Frontal cortex (tissue), 4 donors: ENCODE data around the gene FAM124A. TPM values are rescaled to one million over a fixed set of nuclear protein-coding genes. Genes with fewer than 3 reads are reported as not detected.

Source experiments
- DNase-seq, 2 donors: peaks; one replicate each; pipeline ENCODE4 v3.0.0; 2012; ENCODE audit warnings: low spot score in 2 of 2
- FAIRE-seq: peaks from 2 replicates; lab custom pipeline; 2012; peaks lifted over from hg19 to GRCh38; lab: Jason Lieb, UNC
- total RNA-seq: library from RNA; depleted of rRNA; stranded (reverse); fragments of >200 nt; gene quantifications from one replicate; pipeline ENCODE4 v1.2.3, GENCODE V29; 2014
- donor health status: control.
- donor health status: control.
- donor health status: control.

FAM124A gene
- total RNA-seq, 1 donor from 2014 or later, result 8.6 TPM

DNA sequence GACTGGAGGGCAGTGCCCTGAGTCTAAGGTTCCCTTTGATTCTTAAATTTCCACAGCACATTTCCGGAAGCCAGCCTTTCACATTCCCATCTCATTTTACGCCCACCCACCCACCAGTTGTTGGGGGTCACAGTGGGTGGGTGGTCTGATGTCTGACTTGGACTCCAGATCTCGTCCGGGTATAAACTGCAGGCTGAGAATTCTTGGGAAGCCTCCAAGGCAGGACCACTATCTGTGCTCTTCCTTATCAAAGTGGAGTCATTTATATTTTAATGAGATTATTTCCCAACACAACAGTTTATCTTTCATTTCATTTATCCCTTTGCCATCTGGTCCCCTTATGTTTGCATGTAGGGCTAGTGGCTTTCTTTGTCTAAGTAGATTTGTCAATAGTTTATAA, 3.6 kb upstream of the FAM124A start:
- DNase-seq (no peak), FAIRE-seq (no peak)

DNA sequence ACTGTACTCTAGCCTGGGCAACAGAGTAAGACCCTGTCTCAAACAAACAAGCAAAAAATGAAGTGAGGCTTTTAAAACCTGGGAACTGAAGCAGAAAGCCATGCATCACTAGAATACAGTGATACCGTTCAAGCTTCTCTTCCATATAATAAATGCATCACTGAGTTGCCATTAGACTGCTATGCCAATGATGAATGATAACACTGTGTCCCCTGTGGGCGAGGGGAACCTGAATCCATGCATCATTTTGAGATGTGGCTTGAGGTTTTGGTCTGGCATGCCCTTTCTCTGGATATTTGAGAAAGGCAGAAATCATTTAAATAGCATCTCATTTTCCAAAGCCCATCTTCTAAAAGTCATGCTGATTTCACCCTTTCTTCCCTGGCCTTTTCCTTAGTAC, 1.5 kb upstream of the FAM124A start:
- FAIRE-seq, result no peak

DNA sequence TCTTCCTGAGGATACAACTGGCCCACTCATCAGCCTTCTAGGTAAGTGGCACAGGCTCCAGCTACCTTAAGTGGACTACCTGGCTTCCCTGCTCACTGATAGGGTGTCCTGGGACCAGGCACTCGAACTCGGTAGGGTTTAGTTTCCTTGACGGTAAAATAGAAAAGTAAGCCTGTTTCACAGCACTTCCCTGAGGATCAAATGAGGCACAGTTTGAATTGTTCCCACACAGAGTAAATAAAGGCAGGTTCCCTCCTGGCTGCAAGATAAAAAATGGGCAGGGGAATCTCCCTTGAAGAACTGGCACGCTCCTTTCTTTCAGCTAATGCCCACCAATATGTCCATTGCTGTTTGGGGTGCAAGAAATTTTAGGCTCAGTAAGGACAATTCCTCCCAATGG, 1.1 kb upstream of the FAM124A start:
- FAIRE-seq, result no peak
- no peak for DNase-seq

More for the DNA sequence above, 1.5 kb upstream of the FAM124A start:
- no peak for DNase-seq

DNA sequence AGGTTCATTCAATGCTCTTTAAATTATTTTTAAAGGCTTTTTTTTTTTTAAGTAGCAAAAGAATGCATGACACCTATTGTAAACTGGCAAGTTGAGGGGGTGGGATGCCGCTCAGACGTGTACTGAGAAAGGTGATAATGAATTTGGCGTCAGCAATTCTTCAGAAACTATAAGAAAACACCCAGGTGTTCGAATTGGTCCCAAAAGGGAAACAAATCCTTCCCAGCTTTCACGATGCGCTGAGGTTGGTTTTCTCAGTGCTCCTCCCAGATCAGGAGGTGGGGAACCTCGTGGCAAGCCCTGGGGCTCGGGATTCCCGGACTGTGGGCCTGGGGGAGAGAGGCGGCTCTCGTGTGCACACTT, 543 bp upstream of the FAM124A start:
- DNase-seq, result peak in 1 of 2 donors; percentile 14
- no peak for FAIRE-seq

- FAIRE-seq, result no peak
- peak in 1 of 2 donors; percentile 22 for DNase-seq
Observed at GRCh38 chr13:51222686-51223559, 725 bp downstream of the FAM124A start.

- DNase-seq (peak; percentile 38 to 60), FAIRE-seq (no peak)
Observed at GRCh38 chr13:51223560-51224270, 1.5 kb downstream of the FAM124A start.

- FAIRE-seq (no peak), DNase-seq (no peak)
Observed at GRCh38 chr13:51225029-51225428, 2.8 kb downstream of the FAM124A start.

DNA sequence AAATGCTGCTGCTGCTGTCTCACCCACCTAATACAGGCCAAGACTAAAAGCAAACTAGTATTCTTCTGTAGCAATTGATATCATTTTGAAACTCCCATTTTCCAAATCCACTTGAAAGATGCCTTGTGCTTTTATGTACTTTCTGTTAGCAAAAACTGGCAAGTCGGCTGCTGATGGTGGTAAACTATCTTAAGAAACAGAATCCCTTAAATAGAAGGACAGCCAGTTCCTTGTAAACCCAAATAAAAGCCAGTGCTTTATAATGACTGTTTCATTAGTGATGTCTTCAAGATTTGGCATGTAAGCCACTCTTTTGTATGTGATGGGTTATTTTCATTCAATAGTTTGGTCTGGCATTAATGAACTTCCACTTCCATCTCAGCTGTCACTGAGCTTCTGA, 5.2 kb downstream of the FAM124A start:
- FAIRE-seq (no peak), DNase-seq (no peak)

DNA sequence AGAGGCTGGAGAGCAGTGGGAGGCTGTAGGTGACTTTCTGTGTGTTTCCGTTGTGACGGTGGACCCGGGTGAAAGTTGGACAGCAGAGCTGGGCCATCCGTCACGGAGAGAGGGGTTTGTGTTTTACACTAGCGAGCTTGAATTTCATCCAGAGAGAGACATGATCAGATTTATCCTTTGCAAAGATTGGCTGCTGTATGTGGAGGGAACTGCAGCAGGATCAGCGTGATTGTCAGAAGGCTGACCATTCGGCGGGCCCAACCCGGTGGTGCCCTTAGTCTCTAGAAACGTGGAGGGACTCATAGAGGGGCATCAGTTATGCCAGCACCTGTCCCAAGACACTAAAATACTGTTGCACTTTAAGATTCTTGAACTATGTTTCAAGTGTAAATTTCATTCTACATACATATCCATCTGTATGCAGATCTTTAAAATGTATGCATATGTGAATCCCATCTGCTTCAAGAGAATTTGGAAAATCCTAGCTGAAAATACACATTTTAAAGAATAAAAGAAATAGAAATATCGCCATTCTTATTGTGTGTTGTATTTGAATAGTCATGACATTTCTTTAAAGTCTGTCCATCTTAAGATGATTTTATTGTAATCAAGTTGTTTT, 7.0 kb downstream of the FAM124A start:
- FAIRE-seq, result no peak
- DNase-seq, result no peak

DNA sequence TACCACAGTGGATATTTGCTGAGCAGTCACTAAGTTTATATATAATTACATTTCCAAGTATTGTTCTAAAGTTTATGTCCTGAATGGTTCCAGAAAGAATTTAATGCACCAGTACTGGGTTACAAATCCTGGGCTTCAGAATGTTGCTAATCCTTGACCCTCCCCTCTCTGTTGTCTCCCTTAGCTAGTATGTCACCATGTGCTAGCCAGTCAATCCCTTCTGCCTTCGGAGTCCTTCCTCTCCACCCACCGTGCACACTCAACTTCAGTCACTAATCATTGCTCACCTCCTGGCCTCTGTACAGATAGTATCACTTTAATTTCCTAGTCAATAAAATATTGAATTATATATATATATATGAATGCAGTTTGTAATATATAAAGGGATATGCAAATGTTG, 7.5 kb downstream of the FAM124A start:
- DNase-seq (no peak), FAIRE-seq (no peak)

DNA sequence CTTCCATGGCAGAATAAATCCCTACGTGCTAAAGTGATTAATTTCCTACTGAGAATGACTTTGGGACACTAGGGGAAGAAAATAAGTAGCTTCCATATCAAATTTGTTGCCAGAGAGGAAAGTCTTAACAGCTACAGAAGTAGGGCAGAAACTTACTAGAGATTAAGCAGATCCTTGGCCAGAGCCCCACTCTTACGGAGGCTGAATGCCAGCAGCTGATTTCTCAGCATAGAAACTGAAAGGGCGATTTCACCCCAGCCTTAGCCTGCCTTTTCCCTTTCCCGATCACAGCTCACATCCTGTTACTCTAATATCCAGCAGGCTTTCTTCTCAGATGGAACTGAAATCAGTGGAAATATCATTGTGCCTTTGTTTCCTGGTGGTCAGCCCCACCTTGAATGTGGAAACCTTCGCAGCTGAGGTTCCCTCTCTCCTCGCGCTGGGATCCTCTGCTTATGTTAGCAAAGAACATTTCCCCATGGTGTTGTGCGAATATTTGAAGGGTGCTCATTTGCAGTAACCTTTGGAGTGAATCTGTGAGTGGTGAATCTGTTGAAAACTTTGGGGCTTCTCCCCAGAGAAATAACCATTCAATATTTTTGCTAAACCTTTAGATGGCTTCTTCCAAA, 8.4 kb downstream of the FAM124A start:
- FAIRE-seq (no peak), DNase-seq (no peak)

DNA sequence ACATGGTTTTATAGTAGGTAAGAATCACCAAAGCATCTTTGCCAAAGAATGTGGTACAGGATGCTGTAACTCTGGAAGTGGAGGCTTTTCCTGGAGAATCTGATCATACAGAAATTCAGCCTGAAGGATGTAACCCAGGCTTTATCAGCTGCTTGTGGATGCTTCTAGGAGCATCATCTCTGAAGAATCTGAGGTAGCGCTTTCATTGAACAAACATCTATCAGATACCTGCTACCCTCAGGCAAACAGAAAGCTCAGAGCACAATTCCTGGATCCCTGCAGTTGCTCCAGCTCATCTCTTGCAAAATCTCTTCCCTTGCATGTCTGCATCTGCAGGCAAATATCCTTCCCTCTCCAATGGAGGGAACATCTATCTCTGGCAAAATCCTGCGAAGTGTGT, 9.3 kb downstream of the FAM124A start:
- FAIRE-seq (no peak), DNase-seq (no peak)

GRCh38 chr13:51232328-51232727, 10.1 kb downstream of the FAM124A start:
- FAIRE-seq (no peak), DNase-seq (no peak)

DNA sequence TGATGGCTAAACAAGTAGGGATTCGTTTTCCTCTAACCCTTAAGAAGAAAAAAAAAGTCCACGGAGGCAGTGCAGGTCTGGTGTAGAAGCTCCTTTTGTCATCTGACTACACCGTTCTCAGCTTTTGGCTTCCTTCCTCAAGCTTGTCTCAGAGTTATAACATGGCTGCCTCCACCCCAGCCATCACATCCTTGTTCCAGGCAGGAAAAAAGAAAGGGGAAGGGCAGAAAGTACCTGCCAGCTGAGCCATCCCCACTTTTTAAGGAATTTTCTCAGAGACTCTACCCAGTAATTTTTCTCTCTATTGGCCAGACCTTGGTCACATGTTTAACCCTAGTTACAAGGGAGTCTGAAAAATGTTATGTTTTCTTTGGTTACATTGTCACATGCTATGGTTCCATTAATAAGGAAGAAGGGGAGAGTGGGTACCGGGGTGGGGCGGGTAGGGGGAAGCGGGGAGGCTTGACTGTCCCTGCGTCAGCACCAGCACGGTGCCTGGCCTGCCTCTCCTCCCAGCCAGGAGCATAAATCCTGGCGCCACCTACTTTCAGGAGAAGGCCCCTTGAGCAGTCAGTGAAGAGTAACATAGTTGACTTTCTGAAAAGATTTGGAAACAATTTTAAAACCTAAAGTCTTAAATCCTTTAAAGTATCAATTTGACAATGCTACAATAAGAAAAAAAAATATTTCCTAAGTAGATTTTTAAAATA, 11.1 kb downstream of the FAM124A start:
- FAIRE-seq, result no peak
- DNase-seq, result no peak

DNA sequence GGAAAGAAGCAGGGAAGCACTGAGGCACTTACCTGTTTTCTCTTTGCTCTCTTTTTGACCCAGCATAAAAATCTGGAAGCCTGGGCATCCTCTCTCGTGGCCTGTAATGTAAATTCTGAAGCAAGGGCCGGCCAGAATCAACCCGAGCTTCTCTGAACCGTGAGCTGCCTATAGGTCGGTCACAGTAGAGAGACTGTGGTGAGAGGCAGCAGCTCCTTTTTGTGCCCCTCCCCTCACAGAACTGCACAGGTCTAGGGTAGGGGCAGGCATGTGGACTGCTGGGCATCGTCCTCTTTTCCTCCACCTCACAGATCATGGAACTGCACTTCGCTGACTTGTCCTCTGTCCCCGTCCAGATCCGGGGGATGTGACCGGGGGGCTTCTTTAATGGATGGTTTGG, 12.5 kb downstream of the FAM124A start:
- DNase-seq (no peak), FAIRE-seq (no peak)

GRCh38 chr13:51235186-51235585, 13.0 kb downstream of the FAM124A start:
- DNase-seq, result no peak
- no peak for FAIRE-seq

GRCh38 chr13:51235756-51236490, 13.7 kb downstream of the FAM124A start:
- DNase-seq (no peak), FAIRE-seq (no peak)

- no peak for FAIRE-seq
Observed at GRCh38 chr13:51236491-51236792, 14.2 kb downstream of the FAM124A start.

GRCh38 chr13:51237386-51237785, 15.2 kb downstream of the FAM124A start:
- DNase-seq (no peak), FAIRE-seq (no peak)

More at GRCh38 chr13:51236491-51236792, 14.2 kb downstream of the FAM124A start:
- DNase-seq, result no peak
